ENCODE measurements around the gene AFG1L.

AFG1L gene

DNA sequence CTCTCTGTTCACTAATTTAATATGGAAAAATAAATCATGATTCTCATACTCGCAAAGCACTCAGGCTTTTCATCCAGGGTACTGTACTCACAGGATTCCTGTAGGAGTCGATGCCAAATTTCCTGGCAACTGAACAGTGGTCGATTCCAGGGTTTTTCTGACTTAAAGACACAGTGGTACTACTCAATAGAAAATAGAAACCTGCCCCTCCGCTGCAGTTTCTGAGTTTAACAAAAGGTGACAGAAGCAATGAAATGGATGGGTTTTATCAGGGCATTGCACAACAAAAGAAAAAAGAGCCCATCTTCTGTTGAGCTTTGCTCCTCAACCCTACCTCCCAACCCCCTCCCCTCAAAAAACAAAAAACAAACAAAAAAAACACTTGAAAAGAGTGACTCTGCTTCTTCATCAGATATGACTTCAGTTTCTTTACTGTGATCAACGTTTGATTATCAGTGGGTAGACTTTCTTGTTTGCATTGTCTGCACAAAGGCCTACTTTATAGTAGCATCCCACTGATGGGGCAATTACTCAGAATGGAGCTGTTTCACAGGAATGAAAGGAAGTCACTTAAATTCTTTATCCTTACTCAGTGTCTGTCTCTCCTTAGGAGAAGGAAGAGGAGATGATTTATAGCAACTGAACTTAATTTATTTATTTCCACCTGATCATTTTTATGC lies 169.7 kb downstream of the AFG1L start:
- TF ChIP-seq CTCF (IDR thresholded peaks at IDR 0.05): no peak
- no peaks in the 10 kb centered on the region for H3K36me3 ChIP-seq
- H3K27ac ChIP-seq: no peak overlapping the region
- H3K4me1 ChIP-seq (ENCODE audit: control insufficient read depth in 1 of 2, insufficient read depth in 1 of 2, low read depth in 1 of 2, low read length in 1 of 2): peaks cover 0 to 9% of the 10 kb centered on the region in 2 experiments
- H3K27me3 ChIP-seq: no peaks in the 10 kb centered on the region
- no peaks in the 10 kb centered on the region for H3K9me3 ChIP-seq
- H3K4me3 ChIP-seq (ENCODE audit: low read depth in 1 of 2, low read length in 1 of 2): no peak overlapping the region

GRCh38 chr6:108465098-108465495 lies 170.2 kb downstream of the AFG1L start:
- Histone ChIP-seq H3K27ac (no peak overlapping the region), H3K27me3 (no peaks in the 10 kb centered on the region), H3K9me3 (no peaks in the 10 kb centered on the region), H3K4me3 (ENCODE audit: low read depth in 1 of 2, low read length in 1 of 2) (no peak overlapping the region), H3K4me1 (ENCODE audit: control insufficient read depth in 1 of 2, insufficient read depth in 1 of 2, low read depth in 1 of 2, low read length in 1 of 2) (peaks cover 0 to 9% of the 10 kb centered on the region in 2 experiments), H3K36me3 (no peaks in the 10 kb centered on the region)
- no peak for TF ChIP-seq CTCF (IDR thresholded peaks at IDR 0.05)

DNA sequence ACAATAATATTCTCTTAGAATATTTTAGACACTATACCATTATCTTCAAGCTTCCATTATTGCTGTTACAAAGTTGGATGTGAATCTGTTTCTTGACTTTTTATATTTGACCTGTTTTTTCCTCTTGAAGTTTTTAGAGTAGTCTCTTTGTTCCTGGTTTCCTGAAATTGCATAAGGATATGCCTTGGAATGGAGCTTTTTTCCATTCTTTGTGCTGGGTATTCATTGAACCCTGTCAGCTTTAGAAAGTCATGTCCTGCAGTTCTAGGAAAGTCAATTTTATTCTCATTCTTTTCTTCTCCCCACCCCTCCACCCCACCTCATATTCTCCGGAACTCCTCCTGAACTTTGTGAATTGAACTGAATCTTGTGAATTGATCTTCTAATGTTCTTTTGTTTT lies 173.5 kb downstream of the AFG1L start:
- Histone ChIP-seq H3K9me3 (no peaks in the 10 kb centered on the region), H3K4me3 (ENCODE audit: low read depth in 1 of 2, low read length in 1 of 2) (no peak overlapping the region), H3K36me3 (no peaks in the 10 kb centered on the region), H3K27ac (no peak overlapping the region), H3K4me1 (ENCODE audit: control insufficient read depth in 1 of 2, insufficient read depth in 1 of 2, low read depth in 1 of 2, low read length in 1 of 2) (peaks cover 0 to 9% of the 10 kb centered on the region in 2 experiments), H3K27me3 (no peaks in the 10 kb centered on the region)
- TF ChIP-seq CTCF (IDR thresholded peaks at IDR 0.05): no peak

DNA sequence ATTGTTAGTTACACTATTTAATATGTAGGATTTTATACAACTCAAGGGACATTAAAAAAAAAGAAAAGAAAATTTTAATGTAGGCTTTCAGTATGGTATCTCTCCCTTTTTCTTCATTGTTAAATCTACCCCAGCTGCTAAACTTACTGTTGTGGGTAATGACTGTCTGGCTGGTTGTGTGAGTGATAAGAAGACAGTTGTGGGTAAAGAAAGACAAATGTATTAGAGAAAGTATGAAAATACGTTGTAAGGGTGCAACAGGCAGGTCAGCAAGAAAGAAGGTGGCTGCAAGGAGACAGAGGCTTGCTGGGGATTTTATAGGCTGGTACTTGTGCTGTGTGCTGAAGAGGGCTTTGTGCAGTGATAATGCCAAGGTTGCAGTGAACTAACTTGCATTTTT lies 174.5 kb downstream of the AFG1L start:
- H3K36me3 ChIP-seq: no peaks in the 10 kb centered on the region
- H3K4me3 ChIP-seq (ENCODE audit: low read depth in 1 of 2, low read length in 1 of 2): no peak overlapping the region
- no peaks in the 10 kb centered on the region for H3K9me3 ChIP-seq
- no peak for TF ChIP-seq CTCF (IDR thresholded peaks at IDR 0.05)
- H3K27me3 ChIP-seq: no peaks in the 10 kb centered on the region
- peaks cover 0 to 9% of the 10 kb centered on the region in 2 experiments for H3K4me1 ChIP-seq (ENCODE audit: control insufficient read depth in 1 of 2, insufficient read depth in 1 of 2, low read depth in 1 of 2, low read length in 1 of 2)
- H3K27ac ChIP-seq: no peak overlapping the region

DNA sequence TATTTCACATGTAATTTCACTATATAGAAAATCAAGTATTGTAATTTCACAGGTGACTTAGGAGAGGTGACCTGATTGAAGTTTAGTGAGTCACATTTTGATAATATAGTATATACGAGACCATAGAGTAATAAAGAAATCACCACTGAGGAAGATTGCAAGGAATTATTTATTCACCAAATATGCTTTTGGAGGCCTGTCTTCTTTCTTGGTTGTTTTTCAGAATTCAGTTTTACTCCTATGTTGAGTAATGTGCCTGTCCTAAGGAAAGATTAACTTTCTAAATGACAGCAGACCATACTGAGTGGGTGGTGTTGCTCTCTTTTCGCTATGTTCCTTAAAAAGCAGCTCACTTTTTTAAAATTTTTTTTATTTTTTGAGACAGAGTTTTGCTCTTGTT lies 178.3 kb downstream of the AFG1L start:
- Histone ChIP-seq H3K9me3 (no peaks in the 10 kb centered on the region), H3K27me3 (no peaks in the 10 kb centered on the region), H3K4me3 (ENCODE audit: low read depth in 1 of 2, low read length in 1 of 2) (no peak overlapping the region), H3K27ac (no peak overlapping the region), H3K4me1 (ENCODE audit: control insufficient read depth in 1 of 2, insufficient read depth in 1 of 2, low read depth in 1 of 2, low read length in 1 of 2) (no peaks in the 10 kb centered on the region), H3K36me3 (no peaks in the 10 kb centered on the region)
- no peak for TF ChIP-seq CTCF (IDR thresholded peaks at IDR 0.05)
